Activated CD8-positive, alpha-beta T cell treated with anti-CD3 and anti-CD28 coated beads, Interleukin-2, amount 10 ng/mL, durations not matched to agents 7 days and 5 days (primary cell): ENCODE data around the gene SDCCAG8. TPM values are rescaled to one million over a fixed set of nuclear protein-coding genes. Genes with fewer than 3 reads are reported as not detected.

Experiments
- ATAC-seq: fragments of 150-1000 bp; cut with Tn5 transposase; one replicate; pipeline ENCODE4 v1.10.0; 2021; ENCODE audit warnings: moderate library complexity
- CTCF ChIA-PET: fragments of 350-600 bp; sonication (Branson Sonifier 250); formaldehyde crosslinking; loops from one replicate; lab custom pipeline; 2021; ENCODE audit warnings: antibody characterized with exemption; lab: Charles Lee
- POLR2A ChIA-PET: fragments of 350-600 bp; sonication (Branson Sonifier 250); formaldehyde crosslinking; loops from one replicate; lab custom pipeline; 2021; ENCODE audit warnings: antibody characterized with exemption; lab: Charles Lee
- DNase-seq: peaks from one replicate; pipeline ENCODE4 v3.0.0-alpha.2; 2020
- H3K27ac Mint-ChIP-seq: one replicate; pipeline ENCODE4 v1.8.0; 2021; ENCODE audit warnings: mild to moderate bottlenecking, mixed read lengths
- H3K27me3 Mint-ChIP-seq: one replicate; pipeline ENCODE4 v1.8.0; 2021; ENCODE audit warnings: low read depth, mixed read lengths
- H3K36me3 Mint-ChIP-seq: one replicate; pipeline ENCODE4 v1.8.0; 2021; ENCODE audit warnings: low read depth, mixed read lengths
- H3K4me1 Mint-ChIP-seq: one replicate; pipeline ENCODE4 v1.8.0; 2021; ENCODE audit warnings: low read depth, mixed read lengths
- H3K4me3 Mint-ChIP-seq: one replicate; pipeline ENCODE4 v1.8.0; 2021; ENCODE audit warnings: mild to moderate bottlenecking, mixed read lengths
- H3K9me3 Mint-ChIP-seq: one replicate; pipeline ENCODE4 v1.8.0; 2022; ENCODE audit warnings: mixed read lengths; ENCODE audit not compliant: insufficient read depth
- total RNA-seq, 2 experiments: library from RNA; stranded (reverse); gene quantifications; one replicate each; pipeline ENCODE4 v1.2.3, GENCODE V29; 2021

Gene SDCCAG8
- total RNA-seq, 2 experiments from 2014 or later = 16.6 to 20.0 TPM

- Mint-ChIP-seq H3K36me3 (peaks cover 17% of the 10 kb centered on the region), H3K9me3 (no peaks in the 10 kb centered on the region), H3K27ac (no peak overlapping the region), H3K27me3 (no peaks in the 10 kb centered on the region), H3K4me1 (peaks cover 8% of the 10 kb centered on the region), H3K4me3 (no peak overlapping the region)
- ChIA-PET POLR2A (no interaction called here), CTCF (no interaction called here)
- DNase-seq (no peak), ATAC-seq (no peak)
Measured at GRCh38 chr1:243269461-243269801, 13.6 kb downstream of the SDCCAG8 start.

- Mint-ChIP-seq H3K9me3 (no peaks in the 10 kb centered on the region), H3K27ac (no peak overlapping the region), H3K36me3 (peaks cover 23% of the 10 kb centered on the region), H3K4me1 (peaks cover 4% of the 10 kb centered on the region), H3K4me3 (no peak overlapping the region), H3K27me3 (no peaks in the 10 kb centered on the region)
- DNase-seq = no peak
- POLR2A ChIA-PET = no interaction called here
- CTCF ChIA-PET = no interaction called here
- ATAC-seq = no peak
Measured at GRCh38 chr1:243270097-243270864, 14.4 kb downstream of the SDCCAG8 start.

- Mint-ChIP-seq H3K4me1 (peaks cover 4% of the 10 kb centered on the region), H3K27me3 (no peaks in the 10 kb centered on the region), H3K4me3 (no peak overlapping the region), H3K9me3 (no peaks in the 10 kb centered on the region), H3K27ac (no peak overlapping the region), H3K36me3 (peaks cover 30% of the 10 kb centered on the region)
- no peak for ATAC-seq
- DNase-seq = no peak
- CTCF ChIA-PET = interaction anchor here (0.5 to 0.7 kb wide), 2 partner anchors 10 to 72 kb away, joined by 3 to 4 read pairs; no protein-coding TSS in a partner anchor
- POLR2A ChIA-PET = no interaction called here
Measured at GRCh38 chr1:243271996-243272395, 16.2 kb downstream of the SDCCAG8 start.

DNA sequence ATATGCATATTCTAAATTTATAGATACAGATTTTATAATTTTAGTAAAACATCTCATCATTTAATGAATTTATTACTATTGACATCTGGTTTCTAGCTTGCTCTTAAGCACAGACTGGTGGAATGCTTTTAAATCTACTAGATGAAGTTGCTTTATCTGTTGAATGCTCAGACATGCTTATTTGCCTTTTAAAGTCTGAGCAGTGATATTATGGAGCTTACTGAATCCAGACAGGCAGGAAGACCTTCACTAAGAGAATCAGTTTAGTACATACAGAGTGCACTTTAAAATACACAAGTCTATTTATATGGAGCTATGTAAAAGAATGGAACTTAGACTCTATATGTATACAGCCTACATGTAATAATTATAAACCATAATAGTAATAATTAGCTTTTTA is 16.6 kb downstream of the SDCCAG8 start:
- ATAC-seq = no peak
- no peak overlapping the region for H3K4me3 Mint-ChIP-seq
- H3K27me3 Mint-ChIP-seq = no peaks in the 10 kb centered on the region

GRCh38 chr1:243273506-243273905 is 17.7 kb downstream of the SDCCAG8 start:
- Mint-ChIP-seq H3K4me1 (peaks cover 4% of the 10 kb centered on the region), H3K9me3 (no peaks in the 10 kb centered on the region), H3K36me3 (peaks cover 37% of the 10 kb centered on the region), H3K4me3 (no peak overlapping the region), H3K27ac (no peak overlapping the region), H3K27me3 (no peaks in the 10 kb centered on the region)
- CTCF ChIA-PET = no interaction called here
- POLR2A ChIA-PET = no interaction called here
- no peak for DNase-seq
- ATAC-seq = no peak

More for the DNA sequence above, 16.6 kb downstream of the SDCCAG8 start:
- DNase-seq = no peak
- Mint-ChIP-seq H3K27ac (no peak overlapping the region), H3K9me3 (no peaks in the 10 kb centered on the region), H3K36me3 (peaks cover 32% of the 10 kb centered on the region), H3K4me1 (peaks cover 4% of the 10 kb centered on the region)
- CTCF ChIA-PET = interaction anchor here (0.5 to 0.7 kb wide), 2 partner anchors 10 to 71 kb away, joined by 3 to 4 read pairs; no protein-coding TSS in a partner anchor
- POLR2A ChIA-PET = no interaction called here

GRCh38 chr1:243273945-243274344 is 18.1 kb downstream of the SDCCAG8 start:
- Mint-ChIP-seq H3K4me1 (peaks cover 4% of the 10 kb centered on the region), H3K9me3 (no peaks in the 10 kb centered on the region), H3K4me3 (no peak overlapping the region), H3K36me3 (peaks cover 37% of the 10 kb centered on the region), H3K27ac (no peak overlapping the region), H3K27me3 (no peaks in the 10 kb centered on the region)
- ATAC-seq (no peak), DNase-seq (no peak)
- POLR2A ChIA-PET = no interaction called here
- CTCF ChIA-PET = interaction anchor here (0.8 kb wide), 1 partner anchor 13 kb away, joined by 3 read pairs; no protein-coding TSS in a partner anchor

DNA sequence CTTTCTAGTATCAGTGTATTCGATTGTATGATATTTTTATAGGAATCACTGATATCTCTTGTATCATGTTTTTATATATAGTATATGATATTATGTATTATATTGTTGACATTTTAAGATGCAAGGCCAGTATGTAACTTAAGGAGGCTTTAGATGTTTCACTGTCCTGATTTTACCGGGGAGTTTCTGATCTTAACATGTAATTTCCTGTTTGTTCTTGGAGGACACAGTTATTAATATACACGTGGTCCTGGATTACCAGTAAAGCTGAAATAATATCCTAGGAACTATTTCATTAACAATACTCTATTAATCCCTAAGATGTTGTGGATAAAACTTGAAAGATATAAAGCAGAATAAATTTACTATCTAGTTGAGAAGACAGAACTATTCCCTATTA is 19.5 kb downstream of the SDCCAG8 start:
- no peaks in the 10 kb centered on the region for H3K27me3 Mint-ChIP-seq
- no peak for ATAC-seq
- no peaks in the 10 kb centered on the region for H3K9me3 Mint-ChIP-seq
- H3K27ac Mint-ChIP-seq = no peak overlapping the region
- peaks cover 4% of the 10 kb centered on the region for H3K4me1 Mint-ChIP-seq
- ChIA-PET CTCF (no interaction called here), POLR2A (no interaction called here)
- H3K36me3 Mint-ChIP-seq = peaks cover 37% of the 10 kb centered on the region
- no peak overlapping the region for H3K4me3 Mint-ChIP-seq
- no peak for DNase-seq

DNA sequence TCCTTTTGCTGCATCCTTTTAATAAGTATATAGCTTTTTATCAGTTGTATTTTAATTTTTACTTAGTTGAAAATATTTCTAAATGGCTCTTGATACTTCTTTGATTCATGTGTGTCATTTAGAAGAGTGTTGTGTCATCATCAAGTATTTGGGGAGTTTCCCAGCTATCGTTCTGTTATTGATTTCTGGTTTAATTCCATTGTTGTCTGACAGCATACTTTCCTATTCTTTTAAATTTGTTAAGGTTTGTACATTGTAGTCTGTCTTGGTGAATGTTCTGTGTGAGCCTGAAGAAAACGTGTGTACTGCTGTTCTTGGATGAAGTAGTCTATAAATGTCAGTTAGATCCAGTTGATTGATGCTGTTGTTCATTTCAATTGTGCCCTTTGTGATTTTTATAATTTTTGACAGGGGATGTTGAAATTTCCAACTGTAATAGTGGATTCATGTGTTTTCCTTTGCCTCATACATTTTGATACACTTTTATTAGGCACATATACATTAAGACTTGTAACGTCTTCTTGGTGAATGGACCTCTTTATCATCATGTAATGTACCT is 24.8 kb downstream of the SDCCAG8 start:
- H3K27ac Mint-ChIP-seq = no peak overlapping the region
- H3K27me3 Mint-ChIP-seq = no peaks in the 10 kb centered on the region
- H3K4me1 Mint-ChIP-seq = no peaks in the 10 kb centered on the region
- DNase-seq (no peak), ATAC-seq (no peak)
- H3K36me3 Mint-ChIP-seq = peaks cover 24% of the 10 kb centered on the region
- H3K9me3 Mint-ChIP-seq = no peaks in the 10 kb centered on the region
- ChIA-PET POLR2A (no interaction called here), CTCF (no interaction called here)
- no peak overlapping the region for H3K4me3 Mint-ChIP-seq

DNA sequence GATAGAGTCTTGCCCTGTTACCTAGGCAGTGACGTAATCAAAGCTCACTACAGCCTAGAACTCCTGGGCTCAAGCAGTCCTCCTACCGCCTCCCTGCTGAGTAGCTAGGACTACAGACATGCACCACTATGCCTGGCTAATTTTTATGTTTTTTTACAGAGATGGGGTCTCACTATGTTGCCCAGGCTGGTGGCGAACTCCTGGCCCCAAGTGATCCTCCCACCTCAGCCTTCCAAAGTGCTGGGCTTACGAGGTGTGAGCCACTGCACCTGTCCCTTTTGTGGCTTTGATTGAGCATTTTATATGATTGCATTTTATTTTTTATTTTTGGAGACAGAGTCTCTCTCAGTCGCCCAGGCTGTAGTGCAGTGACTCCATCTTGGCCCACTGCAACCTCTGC is 25.8 kb downstream of the SDCCAG8 start:
- POLR2A ChIA-PET = no interaction called here
- H3K27ac Mint-ChIP-seq = no peak overlapping the region
- no peak for ATAC-seq
- no peak overlapping the region for H3K4me3 Mint-ChIP-seq
- CTCF ChIA-PET = interaction anchor here (0.7 kb wide), 1 partner anchor 10 kb away, joined by 3 read pairs; no protein-coding TSS in a partner anchor
- peaks cover 7% of the 10 kb centered on the region for H3K4me1 Mint-ChIP-seq
- DNase-seq = no peak
- no peaks in the 10 kb centered on the region for H3K27me3 Mint-ChIP-seq
- no peaks in the 10 kb centered on the region for H3K9me3 Mint-ChIP-seq
- peaks cover 25% of the 10 kb centered on the region for H3K36me3 Mint-ChIP-seq

DNA sequence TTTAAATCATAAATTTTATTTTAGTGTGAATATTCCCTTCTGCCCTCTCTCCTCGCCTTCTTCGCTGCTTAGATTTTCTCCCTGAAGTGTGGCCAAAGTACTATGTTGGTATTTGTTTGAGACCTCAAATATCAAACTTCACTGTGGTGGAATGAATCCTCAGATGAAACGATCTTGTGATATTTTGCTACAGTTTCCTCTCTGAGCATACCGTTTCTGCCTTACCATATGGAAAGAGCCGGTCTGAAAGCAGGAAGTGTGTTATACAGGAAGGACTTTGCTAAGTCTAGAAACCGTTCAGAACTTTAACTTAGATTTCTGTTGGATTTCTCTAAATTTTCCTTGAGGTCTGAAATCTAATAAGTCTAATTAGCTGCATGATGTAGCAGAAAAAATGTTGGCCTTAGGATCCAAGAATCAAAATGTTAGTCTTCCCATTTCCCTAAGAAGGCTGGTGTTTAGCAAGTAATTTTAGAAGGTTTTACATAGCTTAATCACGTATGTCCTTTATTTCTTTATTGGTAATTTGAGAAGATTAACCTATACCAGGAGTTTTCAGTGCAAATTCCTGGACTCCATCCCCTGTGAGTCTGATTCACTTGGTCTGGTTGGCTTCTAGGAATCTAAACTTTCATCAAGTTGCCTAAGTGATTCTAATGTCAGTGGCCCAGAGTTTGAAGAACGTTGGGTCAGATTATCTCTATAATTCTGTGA is 30.7 kb downstream of the SDCCAG8 start:
- POLR2A ChIA-PET = no interaction called here
- DNase-seq = no peak
- Mint-ChIP-seq H3K4me3 (no peak overlapping the region), H3K4me1 (peaks cover 27% of the 10 kb centered on the region), H3K27ac (no peak overlapping the region), H3K9me3 (no peaks in the 10 kb centered on the region), H3K27me3 (no peaks in the 10 kb centered on the region), H3K36me3 (peaks cover 46% of the 10 kb centered on the region)
- peak; percentile 33 for ATAC-seq
- CTCF ChIA-PET = interaction anchor here (0.6 to 1.1 kb wide), 2 partner anchors 10 to 12 kb away, joined by 3 to 5 read pairs; no protein-coding TSS in a partner anchor

- peaks cover 45% of the 10 kb centered on the region for H3K36me3 Mint-ChIP-seq
- DNase-seq = no peak
- H3K27ac Mint-ChIP-seq = no peak overlapping the region
- ATAC-seq = no peak
- no peak overlapping the region for H3K4me3 Mint-ChIP-seq
- H3K27me3 Mint-ChIP-seq = no peaks in the 10 kb centered on the region
- no peaks in the 10 kb centered on the region for H3K9me3 Mint-ChIP-seq
- ChIA-PET POLR2A (no interaction called here), CTCF (interaction anchor here (0.6 to 1.1 kb wide), 2 partner anchors 10 to 13 kb away, joined by 3 to 5 read pairs; no protein-coding TSS in a partner anchor)
- peaks cover 27% of the 10 kb centered on the region for H3K4me1 Mint-ChIP-seq
Measured at GRCh38 chr1:243287123-243287460, 31.3 kb downstream of the SDCCAG8 start.

GRCh38 chr1:243287652-243288051 is 31.8 kb downstream of the SDCCAG8 start:
- Mint-ChIP-seq H3K4me1 (peaks cover 27% of the 10 kb centered on the region), H3K27me3 (no peaks in the 10 kb centered on the region), H3K4me3 (no peak overlapping the region), H3K27ac (peak overlapping the region; percentile 62), H3K9me3 (peaks cover 3% of the 10 kb centered on the region), H3K36me3 (peaks cover 44% of the 10 kb centered on the region)
- CTCF ChIA-PET = no interaction called here
- POLR2A ChIA-PET = no interaction called here
- peak; percentile 58 for ATAC-seq
- DNase-seq = no peak
